HepG2 (cell line): ENCODE results near the gene TFF1. TPM values are rescaled to one million over a fixed set of nuclear protein-coding genes. Genes with fewer than 3 reads are reported as not detected.
A peak's percentile ranks its signal among the peaks of the same experiment; 100 is the strongest.

Experiments used
- ATAC-seq: fragments of 200-7000 bp; cut with Tn5 transposase; 3 replicates; pipeline ENCODE4 v1.9.1; 2020; ENCODE audit warnings: mild to moderate bottlenecking, moderate library complexity
- BruUV-seq: library from RNA; stranded (reverse); fragments of 400-500 nt; replicated peaks from 2 replicates; lab custom pipeline; 2021; lab: Mats Ljungman, UMichigan
- CTCF ChIA-PET: fragments of 300-600 bp; formaldehyde crosslinking; extraction: SDS; loops from one replicate; lab custom pipeline; 2021; ENCODE audit warnings: low total read pairs, inconsistent platforms, low intra/inter-chr PET ratio; lab: Yijun Ruan, JAX
- POLR2A ChIA-PET: fragments of 350-600 bp; sonication (Branson Sonifier 250); formaldehyde crosslinking; loops from one replicate; lab custom pipeline; 2020; ENCODE audit warnings: antibody characterized with exemption, inconsistent platforms; lab: Yijun Ruan, JAX
- DNase-seq: peaks from one replicate; pipeline ENCODE4 v3.0.0-alpha.2; 2015; ENCODE audit warnings: low spot score
- FAIRE-seq: peaks from 3 replicates; lab custom pipeline; 2011; peaks lifted over from hg19 to GRCh38; lab: Jason Lieb, UNC
- H2AFZ ChIP-seq: one replicate; pipeline ENCODE4 v1.6.1; 2011; ENCODE audit warnings: low read length, inconsistent platforms
- H3K27ac ChIP-seq: fragments of 300-600 bp; 3 replicates; pipeline ENCODE4 v1.8.0; 2011; ENCODE audit warnings: mixed run types, mild to moderate bottlenecking, mixed read lengths, low read length, inconsistent platforms; ENCODE audit not compliant: insufficient read depth; ENCODE audit errors: extremely low read length
- H3K27me3 ChIP-seq, 2 experiments: fragments of 200-600 bp in 1 of 2; 2 replicates in 1 of 2; 3 replicates in 1 of 2; pipeline versions ENCODE4 v1.6.0 to v1.8.0; 2011; ENCODE audit warnings: low read length in 2 of 2, mild to moderate bottlenecking in 2 of 2, moderate library complexity in 2 of 2, inconsistent platforms in 1 of 2; ENCODE audit not compliant: insufficient read depth in 2 of 2, control insufficient read depth in 1 of 2
- H3K36me3 ChIP-seq, 2 experiments: fragments of 200-600 bp in 1 of 2; replicated peaks in 1 of 2; 2 replicates in 1 of 2; 3 replicates in 1 of 2; pipeline versions ENCODE4 v1.5.1 to v1.8.0; 2011; ENCODE audit warnings: low read length in 2 of 2, inconsistent platforms in 1 of 2; ENCODE audit not compliant: insufficient read depth in 2 of 2, control insufficient read depth in 1 of 2
- H3K4me1 ChIP-seq: 2 replicates; pipeline ENCODE4 v1.5.1; 2012; ENCODE audit warnings: low read length, inconsistent platforms; ENCODE audit not compliant: insufficient read depth
- H3K4me2 ChIP-seq: 2 replicates; pipeline ENCODE4 v1.6.0; 2011; ENCODE audit warnings: low read depth, low read length, inconsistent platforms
- H3K4me3 ChIP-seq, 3 experiments: fragments of 200-600 bp in 1 of 3; sonication (generic), shearing (Covaris generic) in 1 of 3; replicated peaks in 1 of 3; 2 replicates each; pipeline ENCODE4 v1.5.1; 2011 to 2016; ENCODE audit warnings: low read length in 3 of 3, inconsistent platforms in 2 of 3, low read depth in 2 of 3, mild to moderate bottlenecking in 2 of 3, control low read depth in 1 of 3, mixed read lengths in 1 of 3; ENCODE audit not compliant: insufficient read depth in 1 of 3
- H3K79me2 ChIP-seq: one replicate; pipeline ENCODE4 v1.6.1; 2011; ENCODE audit warnings: low read length, inconsistent platforms; ENCODE audit not compliant: insufficient read depth
- H3K9ac ChIP-seq: 2 replicates; pipeline ENCODE4 v1.6.0; 2011; ENCODE audit warnings: mild to moderate bottlenecking, low read depth, low read length, inconsistent platforms; ENCODE audit not compliant: insufficient read depth
- H3K9me3 ChIP-seq: 2 replicates; pipeline ENCODE4 v1.5.1; 2012; ENCODE audit warnings: mild to moderate bottlenecking, low read length
- H4K20me1 ChIP-seq: 2 replicates; pipeline ENCODE4 v1.6.0; 2011; ENCODE audit warnings: inconsistent platforms, mild to moderate bottlenecking, low read length, moderate library complexity; ENCODE audit not compliant: insufficient read depth
- DMTF1 ChIP-seq: sonication (generic); formaldehyde crosslinking; IDR thresholded peaks from 2 replicates; pipeline ENCODE4 v1.4.0; 2020; ENCODE audit warnings: mild to moderate bottlenecking, missing genetic modification reagents
- EED ChIP-seq: sonication (generic); formaldehyde crosslinking; IDR thresholded peaks from 2 replicates; pipeline ENCODE4 v1.5.0; 2020; ENCODE audit warnings: mild to moderate bottlenecking, missing genetic modification reagents
- KLF9 ChIP-seq: IDR thresholded peaks from 2 replicates; pipeline ENCODE4 v1.6.1; 2016; ENCODE audit warnings: low read depth
- KMT2B ChIP-seq: IDR thresholded peaks from 2 replicates; pipeline ENCODE4 v1.6.1; 2016; ENCODE audit warnings: missing genetic modification reagents, missing compliant biosample characterization
- PRMT3 ChIP-seq: sonication (generic); formaldehyde crosslinking; IDR thresholded peaks from 2 replicates; pipeline ENCODE4 v1.8.1; 2022; ENCODE audit warnings: low read depth, mild to moderate bottlenecking, moderate library complexity, missing genetic modification reagents, borderline replicate concordance
- RXRA ChIP-seq: sonication (generic); formaldehyde crosslinking; IDR thresholded peaks from 2 replicates; pipeline ENCODE4 v1.5.1; 2020; ENCODE audit warnings: missing genetic modification reagents
- ZNF333 ChIP-seq: sonication (generic); formaldehyde crosslinking; IDR thresholded peaks from 2 replicates; pipeline ENCODE4 v1.4.0; 2020; ENCODE audit warnings: mild to moderate bottlenecking, missing genetic modification reagents, borderline replicate concordance
- ZNF468 ChIP-seq: sonication (generic); formaldehyde crosslinking; IDR thresholded peaks from 2 replicates; pipeline ENCODE4 v1.8.0; 2022; ENCODE audit warnings: mild to moderate bottlenecking, moderate library complexity, missing genetic modification reagents
- ZNF562 ChIP-seq: sonication (generic); formaldehyde crosslinking; IDR thresholded peaks from 2 replicates; pipeline ENCODE4 v1.8.0; 2022; ENCODE audit warnings: missing genetic modification reagents, borderline replicate concordance
- ZNF747 ChIP-seq: sonication (generic); formaldehyde crosslinking; IDR thresholded peaks from 2 replicates; pipeline ENCODE4 v1.8.1; 2023; ENCODE audit warnings: missing genetic modification reagents, mild to moderate bottlenecking, borderline replicate concordance
- ZNF772 ChIP-seq: sonication (generic); formaldehyde crosslinking; IDR thresholded peaks from 2 replicates; pipeline ENCODE4 v1.5.0; 2020; ENCODE audit warnings: mild to moderate bottlenecking, missing genetic modification reagents
- ZNF788 ChIP-seq: sonication (generic); formaldehyde crosslinking; IDR thresholded peaks from 2 replicates; pipeline ENCODE4 v1.5.0; 2020; ENCODE audit warnings: mild to moderate bottlenecking, missing genetic modification reagents, borderline replicate concordance
- WGBS: methylation state at CpG from one replicate; pipeline ENCODE4 v1.1.6; 2017; ENCODE audit warnings: low lambda C conversion rate; 5-methylcytosine and 5-hydroxymethylcytosine counted together
- in situ Hi-C: cut with HindIII; loops from 2 replicates; pipeline ENCODE4 v1.10.0; 2017; ENCODE audit warnings: low pct_unique_long_range_greater_than_20kb; ENCODE audit not compliant: extremely low pct_ligation_motif_present
- intact Hi-C: fragments of 100-400 bp; cut with micrococcal nuclease; formaldehyde crosslinking; loops from one replicate; pipeline ENCODE4 v1.10.0; 2022; ENCODE audit not compliant: unreplicated experiment
- polyA plus RNA-seq, 8 experiments: library from polyadenylated mRNA; depleted of rRNA in 3 of 8; stranded (reverse) in 7 of 8; unstranded in 1 of 8; fragments of >200 nt; fragmentation: Illumina TruSeq in 4 of 8; extraction: Trizol in 4 of 8; gene quantifications; 2 replicates each; pipeline versions ENCODE4 v1.2.1 to v1.2.3, GENCODE V29; 2011 to 2016; ENCODE audit warnings: low read depth in 4 of 8, missing spikeins in 1 of 8, mixed read lengths in 1 of 8; ENCODE audit not compliant: insufficient read depth in 1 of 8
- total RNA-seq, 5 experiments: library from RNA; depleted of rRNA; stranded (reverse); fragments of >200 nt; fragmentation: Illumina TruSeq; extraction: Trizol; gene quantifications; 2 replicates each; pipeline ENCODE4 v1.2.3, GENCODE V29; 2016; ENCODE audit warnings: low read depth in 1 of 5
- TF ChIP-seq, protein P1 (sequence below): sonication (generic); formaldehyde crosslinking; IDR thresholded peaks from 2 replicates; pipeline ENCODE4 v1.4.0; 2020; ENCODE audit warnings: missing genetic modification reagents
- TF ChIP-seq, protein P2 (sequence below): sonication (generic); formaldehyde crosslinking; IDR thresholded peaks from 2 replicates; pipeline ENCODE4 v1.4.0; 2020; ENCODE audit warnings: missing genetic modification reagents
- TF ChIP-seq, protein P3 (sequence below): sonication (generic); formaldehyde crosslinking; IDR thresholded peaks from 2 replicates; pipeline ENCODE4 v1.5.1; 2020; ENCODE audit warnings: mild to moderate bottlenecking, missing genetic modification reagents, moderate library complexity

TFF1 gene
- total and polyA plus RNA-seq, 2 of the 13 experiments (the other 11 are each of a cell fraction or from before 2014, with no cell fraction given): 0.24 to 19.4 TPM

GRCh38 chr21:42364304-42364865, 1.9 kb downstream of the TFF1 start:
- no peak overlapping the region for H2AFZ ChIP-seq
- FAIRE-seq (no peak), ATAC-seq (peak; percentile 43; the same call in 2 of the 3 replicates), DNase-seq (no peak)
- ChIA-PET POLR2A (no interaction called here), CTCF (no interaction called here)
- WGBS: under 1% methylated on average over 7 of the region's 13 CpGs
- in situ Hi-C loops (no loop called here), intact Hi-C loops (no loop called here)
- no peaks in the 10 kb centered on the region for H3K79me2 ChIP-seq
- peak overlapping the region; percentile 58; the same call in 1 of the 2 replicates for H3K4me2 ChIP-seq
- H3K27me3 ChIP-seq: peaks cover 0 to 17% of the 10 kb centered on the region in 2 experiments; a peak in 1 of 5 replicates
- 0 out of 2 replicates have a peak overlapping the region, but pooled peaks have one; percentile 5 for H3K9ac ChIP-seq
- H3K4me1 ChIP-seq: peaks cover 40% of the 10 kb centered on the region
- H3K9me3 ChIP-seq: no peaks in the 10 kb centered on the region
- no TSS peak for BruUV-seq
- H3K4me3 ChIP-seq: peak overlapping the region in 1 of 3 experiments; percentile 26; a peak in 1 of 6 replicates
- H3K27ac ChIP-seq: no peak overlapping the region
- H3K36me3 ChIP-seq: no peaks in the 10 kb centered on the region
- H4K20me1 ChIP-seq: no peaks in the 10 kb centered on the region
- no peak for TF ChIP-seq KMT2B (CRISPR knock-in tag)
- TF ChIP-seq ZNF788 (CRISPR knock-in tag): no peak
- TF ChIP-seq EED: no peak
- no peak for TF ChIP-seq ZNF468 (CRISPR knock-in tag)
- TF ChIP-seq, protein P1, sequence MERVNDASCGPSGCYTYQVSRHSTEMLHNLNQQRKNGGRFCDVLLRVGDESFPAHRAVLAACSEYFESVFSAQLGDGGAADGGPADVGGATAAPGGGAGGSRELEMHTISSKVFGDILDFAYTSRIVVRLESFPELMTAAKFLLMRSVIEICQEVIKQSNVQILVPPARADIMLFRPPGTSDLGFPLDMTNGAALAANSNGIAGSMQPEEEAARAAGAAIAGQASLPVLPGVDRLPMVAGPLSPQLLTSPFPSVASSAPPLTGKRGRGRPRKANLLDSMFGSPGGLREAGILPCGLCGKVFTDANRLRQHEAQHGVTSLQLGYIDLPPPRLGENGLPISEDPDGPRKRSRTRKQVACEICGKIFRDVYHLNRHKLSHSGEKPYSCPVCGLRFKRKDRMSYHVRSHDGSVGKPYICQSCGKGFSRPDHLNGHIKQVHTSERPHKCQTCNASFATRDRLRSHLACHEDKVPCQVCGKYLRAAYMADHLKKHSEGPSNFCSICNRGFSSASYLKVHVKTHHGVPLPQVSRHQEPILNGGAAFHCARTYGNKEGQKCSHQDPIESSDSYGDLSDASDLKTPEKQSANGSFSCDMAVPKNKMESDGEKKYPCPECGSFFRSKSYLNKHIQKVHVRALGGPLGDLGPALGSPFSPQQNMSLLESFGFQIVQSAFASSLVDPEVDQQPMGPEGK: no peak
- TF ChIP-seq DMTF1: no peak
- no peak for TF ChIP-seq RXRA
- TF ChIP-seq, protein P2, sequence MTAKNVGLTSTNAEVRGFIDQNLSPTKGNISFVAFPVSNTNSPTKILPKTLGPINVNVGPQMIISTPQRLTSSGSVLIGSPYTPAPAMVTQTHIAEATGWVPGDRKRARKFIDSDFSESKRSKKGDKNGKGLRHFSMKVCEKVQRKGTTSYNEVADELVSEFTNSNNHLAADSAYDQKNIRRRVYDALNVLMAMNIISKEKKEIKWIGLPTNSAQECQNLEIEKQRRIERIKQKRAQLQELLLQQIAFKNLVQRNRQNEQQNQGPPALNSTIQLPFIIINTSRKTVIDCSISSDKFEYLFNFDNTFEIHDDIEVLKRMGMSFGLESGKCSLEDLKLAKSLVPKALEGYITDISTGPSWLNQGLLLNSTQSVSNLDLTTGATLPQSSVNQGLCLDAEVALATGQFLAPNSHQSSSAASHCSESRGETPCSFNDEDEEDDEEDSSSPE (CRISPR knock-in tag): no peak
- TF ChIP-seq KLF9 (CRISPR knock-in tag): no peak
- TF ChIP-seq ZNF747 (CRISPR knock-in tag): no peak
- no peak for TF ChIP-seq PRMT3 (CRISPR knock-in tag)
- no peak for TF ChIP-seq ZNF333 (CRISPR knock-in tag)
- TF ChIP-seq, protein P3, sequence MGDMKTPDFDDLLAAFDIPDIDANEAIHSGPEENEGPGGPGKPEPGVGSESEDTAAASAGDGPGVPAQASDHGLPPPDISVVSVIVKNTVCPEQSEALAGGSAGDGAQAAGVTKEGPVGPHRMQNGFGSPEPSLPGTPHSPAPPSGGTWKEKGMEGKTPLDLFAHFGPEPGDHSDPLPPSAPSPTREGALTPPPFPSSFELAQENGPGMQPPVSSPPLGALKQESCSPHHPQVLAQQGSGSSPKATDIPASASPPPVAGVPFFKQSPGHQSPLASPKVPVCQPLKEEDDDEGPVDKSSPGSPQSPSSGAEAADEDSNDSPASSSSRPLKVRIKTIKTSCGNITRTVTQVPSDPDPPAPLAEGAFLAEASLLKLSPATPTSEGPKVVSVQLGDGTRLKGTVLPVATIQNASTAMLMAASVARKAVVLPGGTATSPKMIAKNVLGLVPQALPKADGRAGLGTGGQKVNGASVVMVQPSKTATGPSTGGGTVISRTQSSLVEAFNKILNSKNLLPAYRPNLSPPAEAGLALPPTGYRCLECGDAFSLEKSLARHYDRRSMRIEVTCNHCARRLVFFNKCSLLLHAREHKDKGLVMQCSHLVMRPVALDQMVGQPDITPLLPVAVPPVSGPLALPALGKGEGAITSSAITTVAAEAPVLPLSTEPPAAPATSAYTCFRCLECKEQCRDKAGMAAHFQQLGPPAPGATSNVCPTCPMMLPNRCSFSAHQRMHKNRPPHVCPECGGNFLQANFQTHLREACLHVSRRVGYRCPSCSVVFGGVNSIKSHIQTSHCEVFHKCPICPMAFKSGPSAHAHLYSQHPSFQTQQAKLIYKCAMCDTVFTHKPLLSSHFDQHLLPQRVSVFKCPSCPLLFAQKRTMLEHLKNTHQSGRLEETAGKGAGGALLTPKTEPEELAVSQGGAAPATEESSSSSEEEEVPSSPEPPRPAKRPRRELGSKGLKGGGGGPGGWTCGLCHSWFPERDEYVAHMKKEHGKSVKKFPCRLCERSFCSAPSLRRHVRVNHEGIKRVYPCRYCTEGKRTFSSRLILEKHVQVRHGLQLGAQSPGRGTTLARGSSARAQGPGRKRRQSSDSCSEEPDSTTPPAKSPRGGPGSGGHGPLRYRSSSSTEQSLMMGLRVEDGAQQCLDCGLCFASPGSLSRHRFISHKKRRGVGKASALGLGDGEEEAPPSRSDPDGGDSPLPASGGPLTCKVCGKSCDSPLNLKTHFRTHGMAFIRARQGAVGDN: no peak
- no peak for TF ChIP-seq ZNF562 (CRISPR knock-in tag)
- TF ChIP-seq ZNF772: no peak
